ENCODE data around the gene FYB1.

FYB1 gene

GRCh38 chr5:39164016-39164415 lies 55.3 kb downstream of the FYB1 start:
- in situ Hi-C loops (cut with MboI; ENCODE audit: low sequenced_read_pairs): no loop called here

- in situ Hi-C loops (cut with MboI; ENCODE audit: low sequenced_read_pairs): no loop called here
Measured at GRCh38 chr5:39161578-39161977, 57.8 kb downstream of the FYB1 start.

GRCh38 chr5:39160576-39161213 lies 58.7 kb downstream of the FYB1 start:
- in situ Hi-C loops (cut with MboI; ENCODE audit: low sequenced_read_pairs): no loop called here

- in situ Hi-C loops (cut with MboI; ENCODE audit: low sequenced_read_pairs): no loop called here
Measured at GRCh38 chr5:39159811-39160490, 59.4 kb downstream of the FYB1 start.

DNA sequence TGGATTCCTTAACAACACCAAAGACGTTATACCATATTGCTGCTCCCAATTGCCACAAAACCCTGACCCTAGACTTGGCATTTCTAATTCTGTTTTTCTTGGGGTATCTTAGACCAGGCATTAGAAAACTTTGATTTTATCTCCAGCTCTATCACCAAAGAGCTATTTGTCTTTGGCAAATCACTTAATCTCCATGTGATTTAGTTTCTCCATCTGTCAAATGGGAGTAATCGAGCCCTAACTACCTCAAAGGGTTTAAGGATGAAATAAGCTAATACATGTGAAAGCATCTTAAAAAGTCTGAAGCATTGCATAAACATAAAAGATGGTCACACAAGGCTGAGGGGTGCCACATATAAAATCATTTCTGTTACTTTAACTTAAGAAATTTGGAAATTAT lies 60.6 kb downstream of the FYB1 start:
- in situ Hi-C loops (cut with MboI; ENCODE audit: low sequenced_read_pairs): no loop called here

GRCh38 chr5:39158127-39158593 lies 61.2 kb downstream of the FYB1 start:
- in situ Hi-C loops (cut with MboI; ENCODE audit: low sequenced_read_pairs): no loop called here

GRCh38 chr5:39157701-39158100 lies 61.7 kb downstream of the FYB1 start:
- in situ Hi-C loops (cut with MboI; ENCODE audit: low sequenced_read_pairs): no loop called here

GRCh38 chr5:39156082-39156481 lies 63.3 kb downstream of the FYB1 start:
- in situ Hi-C loops (cut with MboI; ENCODE audit: low sequenced_read_pairs): no loop called here

DNA sequence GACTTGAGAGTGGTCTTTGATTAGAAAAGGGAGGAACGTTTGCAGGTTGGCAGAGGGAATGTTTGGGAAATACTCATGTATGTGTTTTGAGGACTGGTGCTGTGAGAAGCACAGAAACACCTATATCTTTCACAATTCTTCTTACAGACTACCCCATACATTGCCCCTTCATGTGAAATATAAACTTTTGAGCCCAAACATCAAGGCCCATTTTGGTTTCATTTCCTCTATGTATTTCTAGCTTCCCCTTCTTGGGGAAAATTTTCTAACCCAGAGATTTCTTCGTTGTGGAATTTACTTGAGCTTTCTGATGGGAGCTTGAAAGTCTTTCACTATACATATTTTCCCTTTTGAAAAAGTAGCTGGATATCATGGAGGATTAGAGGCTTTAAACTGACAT lies 67.6 kb downstream of the FYB1 start:
- in situ Hi-C loops (cut with MboI; ENCODE audit: low sequenced_read_pairs): no loop called here

GRCh38 chr5:39149966-39150365 lies 69.4 kb downstream of the FYB1 start:
- in situ Hi-C loops (cut with MboI; ENCODE audit: low sequenced_read_pairs): no loop called here

DNA sequence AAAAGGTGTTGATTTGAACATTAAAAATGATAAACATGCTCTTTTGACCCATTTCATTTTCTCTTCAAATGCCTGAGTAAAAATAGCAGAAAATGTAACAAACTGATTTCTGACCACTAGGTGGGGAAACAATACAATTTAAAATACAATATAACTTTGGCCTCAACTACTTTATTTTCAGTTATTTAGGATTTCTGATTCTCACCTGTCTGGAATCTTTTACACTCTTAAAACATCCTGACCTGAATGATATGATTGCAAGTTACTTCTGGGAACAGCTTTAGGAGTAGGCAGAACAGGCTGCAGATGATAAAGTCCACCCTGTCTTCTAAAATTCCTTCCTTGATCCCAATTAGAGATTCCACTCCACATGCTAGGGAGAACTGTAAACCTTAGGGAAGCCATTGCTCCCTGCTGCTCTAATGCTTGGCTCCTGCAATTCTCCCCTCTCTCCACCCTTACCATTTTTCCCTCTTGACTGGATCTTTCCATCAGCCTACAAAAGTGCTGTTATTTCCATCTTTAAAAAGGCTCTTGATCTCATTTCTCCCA lies 70.3 kb downstream of the FYB1 start:
- in situ Hi-C loops (cut with MboI; ENCODE audit: low sequenced_read_pairs): no loop called here

- in situ Hi-C loops (cut with MboI; ENCODE audit: low sequenced_read_pairs): no loop called here
Measured at GRCh38 chr5:39146831-39147540, 72.4 kb downstream of the FYB1 start.

DNA sequence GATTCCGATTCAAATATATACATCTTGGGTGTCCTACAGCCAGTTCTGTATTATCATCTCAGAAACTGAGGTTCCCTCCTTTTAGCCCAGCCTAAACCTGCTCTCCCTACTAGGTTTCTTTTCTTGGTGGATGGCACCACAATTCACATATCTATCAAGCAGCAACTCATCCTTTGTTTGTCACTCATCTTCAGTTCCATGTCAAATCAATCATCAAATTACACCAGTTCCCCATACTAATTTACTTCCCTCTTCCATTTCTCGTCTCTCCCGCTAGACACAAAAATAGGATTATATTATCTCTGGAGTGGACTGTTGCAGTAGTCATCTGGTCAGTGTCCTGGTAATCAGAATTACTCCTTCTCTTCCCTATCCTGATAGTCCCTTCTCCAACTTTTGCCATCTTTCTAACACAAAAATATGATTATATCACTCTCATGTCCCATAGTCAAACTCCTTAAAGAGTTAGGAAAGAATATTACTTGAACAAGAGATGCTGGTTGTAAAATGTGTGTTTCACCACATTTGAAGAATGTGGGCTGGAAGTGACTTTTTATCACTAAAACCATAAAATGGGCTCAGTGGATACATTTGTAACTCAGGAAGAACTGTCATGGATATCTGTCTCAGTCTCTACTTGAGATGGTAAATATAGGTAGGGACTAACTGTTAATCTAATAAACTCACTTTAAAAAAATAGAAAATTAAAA lies 76.1 kb downstream of the FYB1 start:
- in situ Hi-C loops (cut with MboI; ENCODE audit: low sequenced_read_pairs): no loop called here

- in situ Hi-C loops (cut with MboI; ENCODE audit: low sequenced_read_pairs): no loop called here
Measured at GRCh38 chr5:39140558-39141168, 78.7 kb downstream of the FYB1 start.

- in situ Hi-C loops (cut with MboI; ENCODE audit: low sequenced_read_pairs): no loop called here
Measured at GRCh38 chr5:39138892-39139291, 80.5 kb downstream of the FYB1 start.

DNA sequence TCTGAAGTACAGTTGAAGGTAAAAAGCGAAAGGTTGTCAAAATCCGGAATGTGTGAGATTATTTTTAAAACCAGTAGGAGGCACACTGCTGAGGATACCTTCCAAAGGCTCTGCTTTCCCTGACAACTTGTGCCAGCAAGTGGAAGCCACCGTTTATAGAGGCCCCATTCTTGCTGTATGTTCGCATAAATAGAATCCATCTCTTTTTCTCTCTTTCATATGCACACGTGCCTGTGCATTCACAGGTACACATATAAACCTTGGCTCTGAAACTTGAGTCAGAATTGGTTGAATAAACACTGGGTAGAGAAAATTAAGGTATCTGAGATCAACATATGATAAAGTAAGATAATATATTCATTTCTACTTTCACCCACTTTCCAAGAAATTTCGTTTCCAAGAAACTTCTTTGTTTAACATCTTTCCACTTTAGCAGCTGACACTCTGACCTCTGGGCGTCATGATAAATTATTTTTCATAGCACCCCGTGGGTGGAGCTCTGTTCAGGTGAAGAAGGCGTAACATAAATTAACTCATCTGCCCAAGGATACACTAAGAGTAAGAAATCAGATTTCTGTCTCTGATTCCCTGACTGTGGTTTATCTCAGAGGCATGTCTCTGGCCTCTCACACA lies 81.4 kb downstream of the FYB1 start:
- in situ Hi-C loops (cut with MboI; ENCODE audit: low sequenced_read_pairs): no loop called here

DNA sequence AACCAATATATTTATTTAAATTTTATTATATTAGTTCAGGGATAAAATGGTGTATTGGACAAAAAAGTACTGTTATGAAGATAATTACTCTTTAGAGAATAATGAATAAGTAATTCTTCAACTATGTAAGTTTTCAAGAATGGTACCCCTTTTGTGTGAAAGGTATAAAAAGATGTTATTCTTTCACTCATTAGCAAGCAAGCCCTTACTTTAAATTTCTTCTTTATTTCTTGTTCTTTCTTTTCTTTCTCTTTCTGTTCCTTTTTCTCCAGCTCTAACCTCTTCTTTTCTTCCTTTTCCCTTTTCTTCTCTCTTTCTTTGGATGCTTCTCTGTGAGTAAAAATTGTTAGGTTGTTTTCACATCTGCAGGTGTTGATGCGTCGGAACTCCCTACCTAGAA lies 82.0 kb downstream of the FYB1 start:
- in situ Hi-C loops (cut with MboI; ENCODE audit: low sequenced_read_pairs): no loop called here

GRCh38 chr5:39132792-39133191 lies 86.6 kb downstream of the FYB1 start:
- in situ Hi-C loops (cut with MboI; ENCODE audit: low sequenced_read_pairs): no loop called here

GRCh38 chr5:39132128-39132447 lies 87.3 kb downstream of the FYB1 start:
- in situ Hi-C loops (cut with MboI; ENCODE audit: low sequenced_read_pairs): no loop called here

Measured in hTERT RPE-1 (cell line).